Esophagus squamous epithelium (tissue), 5 donors: ENCODE data around the gene PRKG1. TPM values are rescaled to one million over a fixed set of nuclear protein-coding genes. Genes with fewer than 3 reads are reported as not detected.

Experiments used
- DNase-seq: peaks from one replicate; lab custom pipeline; 2025; lab: John Stamatoyannopoulos, UW
- H3K27ac ChIP-seq, 4 donors: fragments of 200-600 bp; sonication (generic); one replicate each; pipeline ENCODE4 v1.5.1; 2016 to 2019; ENCODE audit warnings: mild to moderate bottlenecking in 1 of 4
- H3K27me3 ChIP-seq, 4 donors: fragments of 200-600 bp; sonication (generic); 1 replicate in 3 of 4; 2 replicates in 1 of 4; pipeline versions ENCODE4 v1.5.1 to v1.6.0; 2017 to 2021; ENCODE audit warnings: antibody characterized with exemption in 1 of 4
- H3K36me3 ChIP-seq, 3 donors: fragments of 200-600 bp; sonication (generic); one replicate each; pipeline ENCODE4 v1.5.1; 2016 to 2019
- H3K4me1 ChIP-seq, 3 donors: fragments of 200-600 bp; sonication (generic); one replicate each; pipeline ENCODE4 v1.5.1; 2017 to 2019
- H3K4me3 ChIP-seq, 4 donors: fragments of 200-600 bp; sonication (generic); 1 replicate in 3 of 4; 2 replicates in 1 of 4; pipeline ENCODE4 v1.5.1; 2016 to 2019; ENCODE audit warnings: mild to moderate bottlenecking in 2 of 4, moderate library complexity in 1 of 4
- H3K9me3 ChIP-seq, 3 donors: fragments of 200-600 bp; sonication (generic); one replicate each; pipeline ENCODE4 v1.5.1; 2016 to 2019
- CTCF ChIP-seq, 6 experiments: fragments of 450-650 bp in 4 of 6; fragments of 200-600 bp in 2 of 6; sonication (generic) in 2 of 6; IDR thresholded peaks; one replicate each; pipeline ENCODE4 v1.5.1; 2016 to 2019; ENCODE audit warnings: antibody characterized with exemption in 6 of 6, mild to moderate bottlenecking in 4 of 6, moderate library complexity in 4 of 6
- POLR2A ChIP-seq, 4 donors: fragments of 450-650 bp; IDR thresholded peaks; one replicate each; pipeline ENCODE4 v1.6.1; 2017; ENCODE audit warnings: antibody characterized with exemption in 4 of 4, mild to moderate bottlenecking in 4 of 4, moderate library complexity in 3 of 4
- WGBS, 2 donors: methylation state at CpG; one replicate each; pipeline ENCODE4 v1.1.5; 2018; 5-methylcytosine and 5-hydroxymethylcytosine counted together
- intact Hi-C: fragments of 100-400 bp; cut with DNase I; formaldehyde crosslinking; loops from one replicate; pipeline ENCODE4 v1.15.0; 2022
- total RNA-seq, 4 donors: library from RNA; depleted of rRNA; stranded (reverse); fragments of >200 nt; gene quantifications; one replicate each; pipeline ENCODE4 v1.1.0, GENCODE V29; 2016
- donor health status: DM: yes; HTN: yes; CAD: no.

Gene PRKG1
- total RNA-seq, 4 donors from 2014 or later: 2.0 to 10.9 (median 3.8) TPM

GRCh38 chr10:51285601-51286000 is 211.3 kb downstream of the PRKG1 start:
- 83 to 95% methylated on average over 3 of the region's 3 CpGs for WGBS, 2 donors
- H3K4me3 ChIP-seq: no peak overlapping the region
- H3K36me3 ChIP-seq: no peaks in the 10 kb centered on the region
- no peak overlapping the region for H3K27ac ChIP-seq
- no peak for TF ChIP-seq CTCF (IDR thresholded peaks at IDR 0.05)
- no peak for TF ChIP-seq POLR2A (IDR thresholded peaks at IDR 0.05)
- no peaks in the 10 kb centered on the region for H3K9me3 ChIP-seq
- intact Hi-C loops: no loop called here
- H3K4me1 ChIP-seq: no peaks in the 10 kb centered on the region
- no peak for DNase-seq
- no peaks in the 10 kb centered on the region for H3K27me3 ChIP-seq

- H3K36me3 ChIP-seq: no peaks in the 10 kb centered on the region
- no peaks in the 10 kb centered on the region for H3K27me3 ChIP-seq
- H3K4me1 ChIP-seq: no peaks in the 10 kb centered on the region
- no peaks in the 10 kb centered on the region for H3K9me3 ChIP-seq
- intact Hi-C loops: no loop called here
- H3K27ac ChIP-seq: no peak overlapping the region
- H3K4me3 ChIP-seq: no peak overlapping the region
- TF ChIP-seq POLR2A (IDR thresholded peaks at IDR 0.05) (no peak), CTCF (IDR thresholded peaks at IDR 0.05) (no peak)
- no peak for DNase-seq
Observed at GRCh38 chr10:51288511-51288910, 214.2 kb downstream of the PRKG1 start.

- Histone ChIP-seq H3K4me3 (no peak overlapping the region), H3K9me3 (no peaks in the 10 kb centered on the region), H3K4me1 (no peaks in the 10 kb centered on the region), H3K27me3 (no peaks in the 10 kb centered on the region), H3K36me3 (no peaks in the 10 kb centered on the region), H3K27ac (no peak overlapping the region)
- intact Hi-C loops: no loop called here
- no peak for DNase-seq
- 75 to 79% methylated on average over 1 of the region's 1 CpG for WGBS, 2 donors
- TF ChIP-seq POLR2A (IDR thresholded peaks at IDR 0.05) (no peak), CTCF (IDR thresholded peaks at IDR 0.05) (no peak)
Observed at GRCh38 chr10:51289519-51289918, 215.2 kb downstream of the PRKG1 start.

GRCh38 chr10:51291961-51292360 is 217.7 kb downstream of the PRKG1 start:
- 59 to 64% methylated on average over 2 of the region's 2 CpGs for WGBS, 2 donors
- Histone ChIP-seq H3K9me3 (no peaks in the 10 kb centered on the region), H3K27ac (no peak overlapping the region), H3K4me1 (no peaks in the 10 kb centered on the region), H3K4me3 (no peak overlapping the region), H3K27me3 (no peaks in the 10 kb centered on the region), H3K36me3 (no peaks in the 10 kb centered on the region)
- TF ChIP-seq POLR2A (IDR thresholded peaks at IDR 0.05) (no peak), CTCF (IDR thresholded peaks at IDR 0.05) (no peak)
- intact Hi-C loops: no loop called here
- DNase-seq: no peak

GRCh38 chr10:51297438-51297837 is 223.2 kb downstream of the PRKG1 start:
- intact Hi-C loops: no loop called here
- Histone ChIP-seq H3K9me3 (no peaks in the 10 kb centered on the region), H3K36me3 (no peaks in the 10 kb centered on the region), H3K4me1 (peaks cover 0 to 9% (median 0%) of the 10 kb centered on the region in 3 donors), H3K4me3 (no peak overlapping the region), H3K27ac (no peak overlapping the region), H3K27me3 (no peaks in the 10 kb centered on the region)
- no peak for DNase-seq
- 65 to 91% methylated on average over 2 of the region's 2 CpGs for WGBS, 2 donors
- no peak for TF ChIP-seq CTCF (IDR thresholded peaks at IDR 0.05)
- TF ChIP-seq POLR2A (IDR thresholded peaks at IDR 0.05): no peak
